T47D (cell line): Measurements from ENCODE around the gene ATP1B2.
"Not testable (repeated sequence)": the region's sequence is repeated elsewhere in the genome, so short reads cannot be mapped to it uniquely, and the experiment has no call there.

Experiments used
- DNase-seq, 2 experiments: peaks; one replicate each; pipeline versions ENCODE4 v3.0.0 to v3.0.0-alpha.2; 2011 to 2012; ENCODE audit warnings: low read depth in 1 of 2, low spot score in 1 of 2
- JUND ChIP-seq: IDR thresholded peaks from 2 replicates; pipeline ENCODE4 v1.6.1; 2012; ENCODE audit warnings: low read depth
- in situ Hi-C: cut with HindIII; loops from 2 replicates; pipeline ENCODE4 v1.10.0; 2016; ENCODE audit warnings: low sequenced_read_pairs, low pct_unique_long_range_greater_than_20kb

The ATP1B2 gene

GRCh38 chr17:7650509-7651096, at the start of gene ATP1B2:
Gene ATP1B2, plus strand, starts transcription at chr17:7650926. Its CDS starts 593 bp downstream, at chr17:7651519.
- DNase-seq: peak; percentile 68
- in situ Hi-C loops: no loop called here
- TF ChIP-seq JUND: no peak

GRCh38 chr17:7606280-7606679, 44.4 kb upstream of the ATP1B2 start:
- in situ Hi-C loops: no loop called here
- TF ChIP-seq JUND: no peak

GRCh38 chr17:7610641-7611040, 40.1 kb upstream of the ATP1B2 start:
- TF ChIP-seq JUND: no peak
- DNase-seq: no peak
- in situ Hi-C loops: no loop called here

More at GRCh38 chr17:7606280-7606679, 44.4 kb upstream of the ATP1B2 start:
- no peak for DNase-seq

- no peak for DNase-seq
- TF ChIP-seq JUND: no peak
- in situ Hi-C loops: no loop called here
These were observed 39.0 kb upstream of the ATP1B2 start for GRCh38 chr17:7611635-7612293.

GRCh38 chr17:7612294-7612640, 38.5 kb upstream of the ATP1B2 start:
- DNase-seq: no peak
- in situ Hi-C loops: no loop called here
- TF ChIP-seq JUND: no peak

GRCh38 chr17:7613769-7614424, 36.8 kb upstream of the ATP1B2 start:
- in situ Hi-C loops: no loop called here
- no peak for DNase-seq
- no peak for TF ChIP-seq JUND

GRCh38 chr17:7614425-7615264, 36.1 kb upstream of the ATP1B2 start, which contains the start of gene FXR2:
Gene FXR2, minus strand, starts transcription at chr17:7614897. Its CDS starts 365 bp downstream, at chr17:7614532.
- peak; percentile 96 to 99 for DNase-seq
- TF ChIP-seq JUND: no peak
- in situ Hi-C loops: no loop called here

- in situ Hi-C loops: no loop called here
- TF ChIP-seq JUND: no peak
- DNase-seq: no peak
These were observed 35.4 kb upstream of the ATP1B2 start for GRCh38 chr17:7615265-7615747.

GRCh38 chr17:7618608-7619007, 32.1 kb upstream of the ATP1B2 start:
- in situ Hi-C loops: no loop called here
- no peak for TF ChIP-seq JUND
- DNase-seq: no peak

- in situ Hi-C loops: no loop called here
These were observed 29.9 kb upstream of the ATP1B2 start for GRCh38 chr17:7620835-7621234.

GRCh38 chr17:7623661-7624060, 27.1 kb upstream of the ATP1B2 start:
- TF ChIP-seq JUND: no peak
- DNase-seq: no peak
- in situ Hi-C loops: no loop called here

More at GRCh38 chr17:7620835-7621234, 29.9 kb upstream of the ATP1B2 start:
- no peak for DNase-seq
- no peak for TF ChIP-seq JUND

GRCh38 chr17:7625749-7626148, 25.0 kb upstream of the ATP1B2 start:
- DNase-seq, in situ Hi-C loops: not testable (repeated sequence)

GRCh38 chr17:7626307-7626706, 24.4 kb upstream of the ATP1B2 start:
- in situ Hi-C loops: no loop called here
- TF ChIP-seq JUND: no peak
- DNase-seq: no peak
